HEK293 (cell line): ENCODE data around the gene ARL4A.

Source experiments
- CTCF ChIA-PET: fragments of 350-600 bp; formaldehyde crosslinking; extraction: SDS; loops from one replicate; lab custom pipeline; 2021; ENCODE audit warnings: antibody characterized with exemption; lab: Yijun Ruan, JAX
- POLR2A ChIA-PET: fragments of 300-600 bp; formaldehyde crosslinking; extraction: SDS; loops from one replicate; lab custom pipeline; 2020; ENCODE audit warnings: antibody characterized with exemption, inconsistent platforms; lab: Yijun Ruan, JAX
- H3K27ac ChIP-seq: fragments of 200-500 bp; sonication (Bioruptor generic); 2 replicates; pipeline ENCODE4 v1.5.1; 2014; ENCODE audit warnings: low read depth, low read length, control low read depth, inconsistent platforms; ENCODE audit errors: extremely low read depth
- H3K36me3 ChIP-seq, 2 experiments: fragments of 200-500 bp in 1 of 2; sonication (Bioruptor generic) in 1 of 2; 1 replicate in 1 of 2; 2 replicates in 1 of 2; pipeline ENCODE4 v1.5.1; 2014 to 2017; ENCODE audit warnings: inconsistent platforms in 2 of 2, low read length in 2 of 2; ENCODE audit not compliant: control insufficient read depth in 2 of 2, insufficient read depth in 1 of 2
- H3K4me1 ChIP-seq: fragments of 200-500 bp; sonication (Bioruptor generic); 2 replicates; pipeline ENCODE4 v1.5.1; 2014; ENCODE audit warnings: mild to moderate bottlenecking, low read length, inconsistent platforms; ENCODE audit not compliant: control insufficient read depth, insufficient read depth
- H3K4me3 ChIP-seq: 2 replicates; pipeline ENCODE4 v1.5.1; 2011; ENCODE audit warnings: low read depth, mild to moderate bottlenecking, control low read depth, low read length, moderate library complexity
- H3K9me3 ChIP-seq: fragments of 200-500 bp; sonication (Bioruptor generic); 2 replicates; pipeline ENCODE4 v1.5.1; 2014; ENCODE audit warnings: low read depth, low read length, inconsistent platforms; ENCODE audit not compliant: control insufficient read depth, insufficient read depth
- BCL6B ChIP-seq: fragments of 450-650 bp; formaldehyde crosslinking; IDR thresholded peaks from 2 replicates; pipeline ENCODE4 v1.5.1; 2017; ENCODE audit warnings: missing biosample characterization, missing genetic modification characterization
- GLI2 ChIP-seq: fragments of 450-650 bp; formaldehyde crosslinking; IDR thresholded peaks from 2 replicates; pipeline ENCODE4; 2017; ENCODE audit warnings: missing biosample characterization, missing genetic modification characterization, low read depth, borderline replicate concordance
- SP7 ChIP-seq: fragments of 450-650 bp; formaldehyde crosslinking; IDR thresholded peaks from 2 replicates; pipeline ENCODE4 v1.5.1; 2016; ENCODE audit warnings: missing biosample characterization, missing genetic modification characterization
- ZBTB20 ChIP-seq: fragments of 450-650 bp; formaldehyde crosslinking; IDR thresholded peaks from 2 replicates; pipeline ENCODE4 v1.5.1; 2016; ENCODE audit warnings: missing biosample characterization, missing genetic modification characterization
- ZBTB7A ChIP-seq: fragments of 450-650 bp; formaldehyde crosslinking; IDR thresholded peaks from 2 replicates; pipeline ENCODE4 v1.5.1; 2016; ENCODE audit warnings: low read depth, missing biosample characterization, missing genetic modification characterization
- ZNF146 ChIP-seq: fragments of 450-650 bp; formaldehyde crosslinking; IDR thresholded peaks from 2 replicates; pipeline ENCODE4 v1.5.1; 2016; ENCODE audit warnings: missing biosample characterization, missing genetic modification characterization
- ZNF174 ChIP-seq: fragments of 450-650 bp; formaldehyde crosslinking; IDR thresholded peaks from 2 replicates; pipeline ENCODE4 v1.5.0; 2017; ENCODE audit warnings: missing biosample characterization, mild to moderate bottlenecking, missing genetic modification characterization
- ZNF266 ChIP-seq: fragments of 450-650 bp; formaldehyde crosslinking; IDR thresholded peaks from 2 replicates; pipeline ENCODE4 v1.5.1; 2016; ENCODE audit warnings: missing biosample characterization, missing genetic modification characterization, low read depth
- ZNF274 ChIP-seq, 2 experiments: fragments of 200-500 bp in 1 of 2; fragments of 450-650 bp in 1 of 2; sonication (Bioruptor generic) in 1 of 2; formaldehyde crosslinking in 1 of 2; IDR thresholded peaks; 2 replicates each; pipeline versions ENCODE4 v1.5.1 to v1.6.1; 2014 to 2016; ENCODE audit warnings: borderline replicate concordance in 1 of 2, inconsistent platforms in 1 of 2, low read length in 1 of 2, missing biosample characterization in 1 of 2, missing genetic modification characterization in 1 of 2
- ZNF324 ChIP-seq: fragments of 450-650 bp; formaldehyde crosslinking; IDR thresholded peaks from 2 replicates; pipeline ENCODE4 v1.5.1; 2016; ENCODE audit warnings: missing biosample characterization, missing genetic modification characterization
- ZNF398 ChIP-seq: fragments of 450-650 bp; formaldehyde crosslinking; IDR thresholded peaks from 2 replicates; pipeline ENCODE4 v1.5.1; 2017; ENCODE audit warnings: missing biosample characterization, missing genetic modification characterization
- ZNF449 ChIP-seq: fragments of 450-650 bp; formaldehyde crosslinking; IDR thresholded peaks from 2 replicates; pipeline ENCODE4 v1.5.1; 2017; ENCODE audit warnings: missing biosample characterization, mild to moderate bottlenecking, missing genetic modification characterization, moderate library complexity
- ZNF521 ChIP-seq: fragments of 450-650 bp; formaldehyde crosslinking; IDR thresholded peaks from 2 replicates; pipeline ENCODE4 v1.5.1; 2017; ENCODE audit warnings: missing biosample characterization, mild to moderate bottlenecking, missing genetic modification characterization
- ZNF558 ChIP-seq: fragments of 450-650 bp; formaldehyde crosslinking; IDR thresholded peaks from 2 replicates; pipeline ENCODE4 v1.5.1; 2016; ENCODE audit warnings: missing biosample characterization, missing genetic modification characterization
- ZNF585B ChIP-seq: fragments of 450-650 bp; formaldehyde crosslinking; IDR thresholded peaks from 2 replicates; pipeline ENCODE4 v1.5.1; 2016; ENCODE audit warnings: missing biosample characterization, missing genetic modification characterization
- ZNF610 ChIP-seq: fragments of 450-650 bp; formaldehyde crosslinking; IDR thresholded peaks from 2 replicates; pipeline ENCODE4 v1.5.1; 2016; ENCODE audit warnings: missing biosample characterization, missing genetic modification characterization, borderline replicate concordance
- ZNF654 ChIP-seq: fragments of 450-650 bp; formaldehyde crosslinking; IDR thresholded peaks from 2 replicates; pipeline ENCODE4 v1.5.1; 2016; ENCODE audit warnings: low read depth, missing biosample characterization, missing genetic modification characterization
- ZSCAN30 ChIP-seq: fragments of 450-650 bp; IDR thresholded peaks from 2 replicates; pipeline ENCODE4 v1.5.1; 2018; ENCODE audit warnings: missing biosample characterization, mild to moderate bottlenecking, missing genetic modification characterization, moderate library complexity

Gene ARL4A

DNA sequence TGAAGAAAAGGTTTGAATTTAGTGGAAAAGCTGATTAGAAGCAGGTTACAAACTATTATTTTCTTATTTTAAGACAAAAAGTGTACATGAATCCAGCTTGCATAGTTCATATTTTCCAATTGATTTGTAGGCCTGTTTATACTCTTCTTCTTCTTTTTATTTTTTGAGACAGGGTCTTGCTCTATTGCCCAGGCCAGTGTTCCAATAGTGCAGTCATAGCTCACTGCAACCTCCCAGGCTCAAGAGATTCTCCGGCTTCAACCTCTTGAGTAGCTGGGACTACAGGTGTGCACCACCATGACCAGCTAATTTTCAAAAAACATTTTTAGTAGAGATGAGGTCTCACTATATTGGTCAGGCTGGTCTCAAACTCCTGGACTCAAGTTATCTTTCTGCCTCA lies 45.0 kb downstream of the ARL4A start:
- peaks cover 6% of the 10 kb centered on the region for H3K4me1 ChIP-seq
- H3K27ac ChIP-seq, result no peak overlapping the region
- no peak for TF ChIP-seq ZBTB20 (tag by site-specific recombination)
- TF ChIP-seq ZNF585B (tag by site-specific recombination), result no peak
- TF ChIP-seq ZNF324 (tag by site-specific recombination), result no peak
- TF ChIP-seq ZNF610 (tag by site-specific recombination), result no peak
- TF ChIP-seq ZNF558, result no peak
- ChIA-PET POLR2A (interaction anchor here (1.1 kb wide), 1 partner anchor 45 kb away, joined by 3 read pairs; the partner anchor contains the start of gene ARL4A), CTCF (no interaction called here)
- H3K36me3 ChIP-seq, result no peaks in the 10 kb centered on the region
- H3K4me3 ChIP-seq, result no peak overlapping the region
- no peaks in the 10 kb centered on the region for H3K9me3 ChIP-seq

GRCh38 chr7:12735923-12736322 lies 48.5 kb downstream of the ARL4A start:
- Histone ChIP-seq H3K4me3 (no peak overlapping the region), H3K36me3 (no peaks in the 10 kb centered on the region), H3K27ac (no peak overlapping the region), H3K4me1 (no peaks in the 10 kb centered on the region), H3K9me3 (no peaks in the 10 kb centered on the region)
- TF ChIP-seq GLI2, result no peak
- no peak for TF ChIP-seq ZBTB7A (tag by site-specific recombination)
- no peak for TF ChIP-seq BCL6B (tag by site-specific recombination)
- no peak for TF ChIP-seq ZSCAN30 (tag by site-specific recombination)
- POLR2A ChIA-PET, result no interaction called here
- CTCF ChIA-PET, result interaction anchor here (1.2 kb wide), 1 partner anchor 49 kb away, joined by 4 read pairs; no protein-coding TSS in a partner anchor

DNA sequence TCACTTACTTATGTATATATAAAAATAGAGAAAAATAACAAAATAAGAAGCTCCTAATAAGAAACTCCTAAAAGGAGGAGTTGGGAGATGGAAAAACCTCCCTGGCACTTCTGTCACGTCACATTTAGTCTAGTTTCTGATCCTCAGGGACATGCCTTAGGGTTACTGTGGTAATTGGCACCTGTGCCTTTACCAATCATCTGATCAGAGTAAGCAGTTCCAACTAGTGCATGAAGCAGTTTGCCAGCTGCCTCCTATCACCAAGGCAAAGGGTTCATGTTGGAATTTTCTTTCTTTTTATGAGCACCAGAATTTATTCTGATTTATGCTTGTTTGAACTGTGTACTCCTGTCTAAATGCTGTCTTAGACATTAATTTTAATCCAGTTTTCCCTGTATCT lies 49.9 kb downstream of the ARL4A start:
- CTCF ChIA-PET, result no interaction called here
- POLR2A ChIA-PET, result no interaction called here
- Histone ChIP-seq H3K4me1 (no peaks in the 10 kb centered on the region; the same call in 1 of the 2 replicates), H3K4me3 (no peak overlapping the region), H3K27ac (no peak overlapping the region), H3K9me3 (no peaks in the 10 kb centered on the region), H3K36me3 (no peaks in the 10 kb centered on the region)
- TF ChIP-seq ZNF266 (tag by site-specific recombination) (no peak), ZNF174 (no peak), ZNF610 (tag by site-specific recombination) (no peak), ZNF398 (tag by site-specific recombination) (no peak), ZNF274 (IDR thresholded peaks at IDR 0.05; ENCODE audit: low read length) (no peak), ZNF274 (tag by site-specific recombination; IDR thresholded peaks at IDR 0.05; ENCODE audit: borderline replicate concordance) (no peak), ZNF146 (tag by site-specific recombination) (no peak), ZNF521 (no peak), ZNF654 (tag by site-specific recombination) (no peak), ZNF449 (tag by site-specific recombination) (no peak), ZBTB20 (tag by site-specific recombination) (no peak), SP7 (no peak)
